IMR-90 (cell line): Measurements from ENCODE around the gene VIPR1.

ENCODE experiments used
- CEBPB ChIP-seq: IDR thresholded peaks from 2 replicates; pipeline ENCODE4 v1.6.1; 2012; ENCODE audit warnings: low read depth, low read length, improper control_type of control experiment
- CHD1 ChIP-seq: IDR thresholded peaks from 2 replicates; pipeline ENCODE4 v1.6.1; 2012; ENCODE audit warnings: low read depth, low read length, improper control_type of control experiment
- FOS ChIP-seq: fragments of 150-350 bp; IDR thresholded peaks from 2 replicates; pipeline ENCODE4 v1.6.1; 2016; ENCODE audit warnings: low read depth, low read length
- POLR2A ChIP-seq: IDR thresholded peaks from 2 replicates; pipeline ENCODE4 v1.6.1; 2012; ENCODE audit warnings: mild to moderate bottlenecking, low read depth, low read length
- RAD21 ChIP-seq: IDR thresholded peaks from 2 replicates; pipeline ENCODE4 v1.6.1; 2012; ENCODE audit warnings: low read length, improper control_type of control experiment
- SMC3 ChIP-seq: fragments of 150-350 bp; IDR thresholded peaks from 2 replicates; pipeline ENCODE4 v1.6.1; 2016; ENCODE audit warnings: low read depth, mild to moderate bottlenecking, antibody characterized with exemption, low read length, moderate library complexity
- TF ChIP-seq, protein P1 (sequence below): conservative IDR thresholded peaks from 2 replicates; pipeline ENCODE4 v1.5.1; 2012; ENCODE audit warnings: mild to moderate bottlenecking, low read depth, low read length, improper control_type of control experiment
- TF ChIP-seq, protein P2 (sequence below): fragments of 150-350 bp; IDR thresholded peaks from 2 replicates; pipeline ENCODE4 v1.6.1; 2017; ENCODE audit warnings: mild to moderate bottlenecking, antibody characterized with exemption, low read length, low read depth

DNA sequence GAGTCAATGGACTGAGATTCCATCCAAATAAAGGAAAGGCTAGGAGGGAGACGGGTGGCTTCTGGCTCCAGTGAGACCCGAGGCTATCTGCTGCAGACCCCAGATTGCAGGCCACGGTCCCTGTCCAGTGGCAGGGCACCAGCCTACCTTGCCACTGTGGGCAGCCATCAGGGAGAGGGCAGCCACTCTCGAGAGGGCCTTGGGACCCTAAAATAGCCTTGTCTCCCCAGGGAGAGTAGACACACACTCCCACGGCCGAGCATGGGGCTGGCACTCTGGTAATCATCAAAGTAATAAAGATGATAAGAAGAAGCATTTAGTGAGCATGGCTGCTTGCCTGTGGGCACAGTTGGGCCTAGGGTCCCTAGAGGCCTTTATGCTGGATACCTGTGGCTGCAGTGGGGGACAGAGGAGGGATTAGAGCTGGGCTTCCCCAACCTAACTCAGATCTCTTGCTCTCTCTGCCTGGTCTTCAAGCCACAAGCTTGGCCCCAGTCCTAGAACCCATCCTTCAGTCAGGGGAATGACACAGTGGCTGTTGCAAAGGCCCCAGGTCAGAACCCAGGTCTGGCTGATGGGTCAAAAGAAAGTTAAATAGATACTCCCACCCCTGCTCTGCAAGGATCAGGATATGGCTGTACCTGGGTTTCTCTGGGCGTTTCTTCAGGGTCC, 9.2 kb upstream of the VIPR1 start:
- TF ChIP-seq, protein P1, sequence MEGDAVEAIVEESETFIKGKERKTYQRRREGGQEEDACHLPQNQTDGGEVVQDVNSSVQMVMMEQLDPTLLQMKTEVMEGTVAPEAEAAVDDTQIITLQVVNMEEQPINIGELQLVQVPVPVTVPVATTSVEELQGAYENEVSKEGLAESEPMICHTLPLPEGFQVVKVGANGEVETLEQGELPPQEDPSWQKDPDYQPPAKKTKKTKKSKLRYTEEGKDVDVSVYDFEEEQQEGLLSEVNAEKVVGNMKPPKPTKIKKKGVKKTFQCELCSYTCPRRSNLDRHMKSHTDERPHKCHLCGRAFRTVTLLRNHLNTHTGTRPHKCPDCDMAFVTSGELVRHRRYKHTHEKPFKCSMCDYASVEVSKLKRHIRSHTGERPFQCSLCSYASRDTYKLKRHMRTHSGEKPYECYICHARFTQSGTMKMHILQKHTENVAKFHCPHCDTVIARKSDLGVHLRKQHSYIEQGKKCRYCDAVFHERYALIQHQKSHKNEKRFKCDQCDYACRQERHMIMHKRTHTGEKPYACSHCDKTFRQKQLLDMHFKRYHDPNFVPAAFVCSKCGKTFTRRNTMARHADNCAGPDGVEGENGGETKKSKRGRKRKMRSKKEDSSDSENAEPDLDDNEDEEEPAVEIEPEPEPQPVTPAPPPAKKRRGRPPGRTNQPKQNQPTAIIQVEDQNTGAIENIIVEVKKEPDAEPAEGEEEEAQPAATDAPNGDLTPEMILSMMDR = no peak
- TF ChIP-seq FOS = no peak
- TF ChIP-seq CHD1 = no peak
- TF ChIP-seq, protein P2, sequence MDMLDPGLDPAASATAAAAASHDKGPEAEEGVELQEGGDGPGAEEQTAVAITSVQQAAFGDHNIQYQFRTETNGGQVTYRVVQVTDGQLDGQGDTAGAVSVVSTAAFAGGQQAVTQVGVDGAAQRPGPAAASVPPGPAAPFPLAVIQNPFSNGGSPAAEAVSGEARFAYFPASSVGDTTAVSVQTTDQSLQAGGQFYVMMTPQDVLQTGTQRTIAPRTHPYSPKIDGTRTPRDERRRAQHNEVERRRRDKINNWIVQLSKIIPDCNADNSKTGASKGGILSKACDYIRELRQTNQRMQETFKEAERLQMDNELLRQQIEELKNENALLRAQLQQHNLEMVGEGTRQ = no peak
- TF ChIP-seq POLR2A = no peak
- TF ChIP-seq RAD21 = no peak
- TF ChIP-seq SMC3 = no peak
- TF ChIP-seq CEBPB = no peak
